Measurements from ENCODE around the gene ZNF432. TPM values are rescaled to one million over a fixed set of nuclear protein-coding genes. Genes with fewer than 3 reads are reported as not detected.
"Not testable (repeated sequence)": the region's sequence is repeated elsewhere in the genome, so short reads cannot be mapped to it uniquely, and the experiment has no call there.

ZNF432 gene
- total RNA-seq = 11.3 TPM
- long read RNA-seq, partial matches to known transcripts = 1 of 6 reads
- long read RNA-seq, other reads (novel, unspliced or antisense) = 3 of 6 reads

DNA sequence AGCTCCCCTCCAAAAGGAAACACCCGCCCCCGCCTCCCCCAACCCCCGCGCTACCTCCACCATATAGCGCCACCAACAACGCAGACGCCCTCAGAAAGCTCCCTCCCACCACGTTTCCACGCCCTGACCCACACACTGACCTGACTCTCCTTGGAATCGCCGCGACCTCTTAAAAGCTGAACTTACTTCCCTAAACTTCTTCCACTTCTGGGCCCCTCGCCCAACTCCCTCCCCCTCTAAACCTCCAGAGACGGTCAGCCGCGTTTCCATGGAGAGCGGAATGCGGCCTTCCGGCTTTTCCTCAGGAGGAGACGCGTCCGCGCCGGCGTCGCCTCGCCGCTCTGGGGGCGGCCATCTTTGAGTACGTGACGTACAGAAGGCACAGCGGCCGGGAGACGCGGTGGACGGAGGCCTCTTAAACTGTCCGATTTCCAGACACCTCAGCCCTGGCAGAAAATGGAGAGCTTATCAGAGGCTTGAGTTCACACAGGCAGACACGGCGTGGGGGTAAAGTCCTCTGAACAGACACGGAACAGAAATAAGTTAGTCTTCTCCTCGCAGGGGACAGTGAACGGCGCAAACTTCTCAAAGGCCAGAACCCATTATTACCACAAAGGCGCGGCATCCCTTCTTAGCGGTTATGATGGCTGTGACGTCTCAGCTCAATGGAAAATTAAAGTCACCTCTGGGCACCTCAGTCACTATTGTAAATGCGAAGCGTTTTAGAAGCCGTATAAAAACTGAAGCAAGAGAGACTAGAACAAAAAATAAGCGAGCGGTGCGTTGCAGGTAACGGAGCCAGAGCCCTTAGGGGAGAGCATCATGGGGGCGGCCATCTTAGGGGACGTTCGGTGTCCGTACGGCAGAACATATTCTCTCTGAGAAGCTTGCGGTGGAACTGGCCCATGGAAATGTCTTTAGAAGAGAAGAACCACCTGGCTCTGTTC lies at the start of gene ZNF432:
ZNF432 (minus strand) TSS at position 284 of the 947 bp plus-strand sequence. CDS start 1,970 bp downstream, outside the sequence.
- intact Hi-C loops (cut with DNase I) = no loop called here
- Histone ChIP-seq H3K9me3 (peaks cover 33% of the 10 kb centered on the region), H3K27me3 (ENCODE audit: low read depth) (no peaks in the 10 kb centered on the region)

DNA sequence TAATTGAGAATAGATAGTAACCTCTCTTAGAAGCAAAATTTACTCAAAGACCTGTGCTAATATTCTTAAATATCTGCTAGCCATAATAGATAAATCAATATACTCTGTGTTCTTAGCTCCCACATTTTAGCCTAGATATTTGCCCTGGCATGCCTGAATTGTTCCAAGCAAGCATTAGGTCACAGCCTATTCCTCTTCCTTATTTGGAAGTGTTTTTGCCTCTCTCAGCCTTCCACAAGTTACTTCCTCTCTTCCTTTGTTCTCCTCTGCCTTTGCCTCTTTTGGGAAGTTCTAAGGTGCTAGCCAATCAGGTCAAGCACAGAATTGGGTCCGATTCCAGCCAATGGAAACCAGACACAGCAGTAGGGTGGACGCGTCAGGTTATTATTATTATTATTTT lies 47.8 kb upstream of the ZNF432 start:
- H3K4me3 ChIP-seq; intact Hi-C loops (cut with DNase I): not testable (repeated sequence)

More for the DNA sequence above, at the start of gene ZNF432:
- Histone ChIP-seq H3K4me1 (peaks cover 13% of the 10 kb centered on the region), H3K4me3 (peak within 1 kb of the TSS; percentile 57), H3K36me3 (peaks cover 12% of the 10 kb centered on the region), H3K27ac (peak within 1 kb of the TSS; percentile 92)
- ATAC-seq (peak; percentile 98 to 99), DNase-seq (peak; percentile 96)
- TF ChIP-seq, protein P1, sequence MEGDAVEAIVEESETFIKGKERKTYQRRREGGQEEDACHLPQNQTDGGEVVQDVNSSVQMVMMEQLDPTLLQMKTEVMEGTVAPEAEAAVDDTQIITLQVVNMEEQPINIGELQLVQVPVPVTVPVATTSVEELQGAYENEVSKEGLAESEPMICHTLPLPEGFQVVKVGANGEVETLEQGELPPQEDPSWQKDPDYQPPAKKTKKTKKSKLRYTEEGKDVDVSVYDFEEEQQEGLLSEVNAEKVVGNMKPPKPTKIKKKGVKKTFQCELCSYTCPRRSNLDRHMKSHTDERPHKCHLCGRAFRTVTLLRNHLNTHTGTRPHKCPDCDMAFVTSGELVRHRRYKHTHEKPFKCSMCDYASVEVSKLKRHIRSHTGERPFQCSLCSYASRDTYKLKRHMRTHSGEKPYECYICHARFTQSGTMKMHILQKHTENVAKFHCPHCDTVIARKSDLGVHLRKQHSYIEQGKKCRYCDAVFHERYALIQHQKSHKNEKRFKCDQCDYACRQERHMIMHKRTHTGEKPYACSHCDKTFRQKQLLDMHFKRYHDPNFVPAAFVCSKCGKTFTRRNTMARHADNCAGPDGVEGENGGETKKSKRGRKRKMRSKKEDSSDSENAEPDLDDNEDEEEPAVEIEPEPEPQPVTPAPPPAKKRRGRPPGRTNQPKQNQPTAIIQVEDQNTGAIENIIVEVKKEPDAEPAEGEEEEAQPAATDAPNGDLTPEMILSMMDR (IDR thresholded peaks at IDR 0.05) = no peak

DNA sequence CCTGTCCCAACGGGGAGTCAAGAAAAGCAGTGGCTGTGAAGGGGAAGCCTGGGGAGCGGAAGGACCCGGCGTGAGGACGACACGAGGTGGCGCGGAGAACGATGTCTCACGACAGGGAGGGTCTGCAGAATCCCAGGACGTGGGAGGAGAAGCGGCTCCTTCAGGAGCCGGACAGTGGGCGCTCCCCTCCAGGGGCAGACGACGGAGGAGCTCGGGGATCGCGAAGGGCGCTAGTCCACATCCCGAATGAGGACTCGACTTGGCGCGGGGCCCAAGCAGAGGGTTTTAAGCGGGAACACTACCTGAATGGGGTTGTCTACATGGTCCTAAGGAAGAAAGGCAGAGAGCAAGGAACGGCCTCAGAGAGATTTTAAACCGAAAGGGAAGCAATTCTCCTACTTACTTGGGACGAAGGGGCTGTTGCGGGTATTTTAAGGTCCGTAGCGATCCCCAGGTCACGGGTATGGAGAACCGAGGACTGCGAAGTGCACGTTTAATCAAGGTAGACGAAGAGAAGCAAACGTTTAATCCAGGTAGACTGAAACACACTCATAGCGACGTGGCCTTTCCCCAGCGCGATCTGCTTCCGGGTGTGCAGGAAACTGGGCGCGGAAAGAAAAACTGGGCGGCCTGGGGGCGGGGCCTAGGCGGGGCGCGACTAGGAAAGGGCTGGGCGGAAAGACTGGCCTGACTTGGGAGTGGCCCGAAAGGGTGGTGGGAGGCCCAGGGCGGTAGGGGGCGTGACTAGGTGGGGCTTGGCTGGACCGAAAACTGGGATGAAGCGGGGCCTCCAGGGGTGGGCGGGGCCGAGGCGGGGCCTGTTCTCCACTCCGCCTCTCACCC lies 46.8 kb upstream of the ZNF432 start, which contains the start of gene ZNF841:
ZNF841 (minus strand) TSS at position 594 of the 843 bp plus-strand sequence. CDS start 10,964 bp downstream, outside the sequence.
- DNase-seq (peak; percentile 95), ATAC-seq (peak; percentile 100)
- H3K9me3 ChIP-seq = peaks cover 39% of the 10 kb centered on the region
- H3K27me3 ChIP-seq (ENCODE audit: low read depth) = no peaks in the 10 kb centered on the region
- H3K4me1 ChIP-seq = peaks cover 25% of the 10 kb centered on the region
- H3K27ac ChIP-seq = peak within 1 kb of the TSS; percentile 83
- H3K4me3 ChIP-seq = peak within 1 kb of the TSS; percentile 97
- TF ChIP-seq, protein P1 (IDR thresholded peaks at IDR 0.05) = no peak
- H3K36me3 ChIP-seq = peaks cover 16% of the 10 kb centered on the region
- intact Hi-C loops (cut with DNase I) = no loop called here

More for the DNA sequence above, 47.8 kb upstream of the ZNF432 start:
- peaks cover 33% of the 10 kb centered on the region for H3K9me3 ChIP-seq
- peaks cover 21% of the 10 kb centered on the region for H3K4me1 ChIP-seq
- ATAC-seq; H3K27me3 ChIP-seq (ENCODE audit: low read depth); DNase-seq: not testable (repeated sequence)
- peaks cover 13% of the 10 kb centered on the region for H3K36me3 ChIP-seq
- H3K27ac ChIP-seq = peak overlapping the region; percentile 83

DNA sequence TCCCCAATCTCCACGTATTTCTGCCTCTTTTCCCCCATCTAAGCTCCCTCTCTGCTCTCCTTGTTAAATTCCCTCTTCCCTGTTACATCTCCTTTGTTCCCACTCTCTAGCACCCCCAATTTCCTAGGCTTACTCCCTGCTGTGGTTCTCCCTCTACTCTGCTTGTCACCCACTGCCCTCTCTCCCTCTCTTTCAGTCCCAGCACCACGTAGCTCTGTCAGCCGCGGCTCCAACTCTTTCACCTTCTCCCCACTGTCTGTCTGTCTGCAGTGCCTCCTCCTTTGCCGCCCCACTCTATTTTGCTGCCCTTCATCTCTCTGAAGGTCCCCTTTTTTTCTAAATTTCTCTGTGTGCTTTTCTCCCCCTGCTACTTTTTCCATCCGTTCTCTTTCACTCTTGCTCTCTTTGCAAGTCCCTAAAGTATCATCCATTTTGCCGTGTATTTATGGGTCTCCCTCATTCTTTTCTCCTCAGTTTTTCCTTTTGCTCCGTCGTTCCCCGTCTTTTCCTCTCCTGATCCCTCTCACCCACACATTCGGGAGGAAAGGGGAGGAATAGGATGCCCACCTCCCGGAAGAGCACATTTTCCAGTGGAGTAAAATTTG lies 46.0 kb upstream of the ZNF432 start:
- H3K27me3 ChIP-seq (ENCODE audit: low read depth) = no peaks in the 10 kb centered on the region
- TF ChIP-seq, protein P1 (IDR thresholded peaks at IDR 0.05) = no peak
- H3K4me1 ChIP-seq = peaks cover 25% of the 10 kb centered on the region
- peak overlapping the region; percentile 97 for H3K4me3 ChIP-seq
- H3K27ac ChIP-seq = peak overlapping the region; percentile 83
- intact Hi-C loops (cut with DNase I) = no loop called here
- peaks cover 40% of the 10 kb centered on the region for H3K9me3 ChIP-seq
- DNase-seq = no peak
- H3K36me3 ChIP-seq = peaks cover 16% of the 10 kb centered on the region
- no peak for ATAC-seq

DNA sequence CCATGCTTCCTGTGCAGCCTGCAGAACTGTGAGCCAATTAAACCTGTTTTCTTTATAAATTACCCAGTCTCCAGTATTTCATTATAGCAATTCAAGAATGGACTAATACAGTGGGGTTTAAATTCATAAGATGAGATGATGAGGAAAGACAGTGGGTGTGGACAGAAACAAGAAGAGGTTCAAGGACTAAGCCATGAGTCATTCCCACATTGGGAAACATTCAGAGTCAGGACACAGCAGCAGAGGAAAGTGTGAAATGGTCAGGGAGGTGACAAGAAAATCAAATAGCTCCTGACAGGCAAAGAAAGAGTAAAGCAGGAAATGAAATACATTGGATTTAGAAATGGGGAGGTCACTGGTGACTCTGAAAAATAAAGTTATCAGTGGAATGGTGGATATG lies 37.8 kb upstream of the ZNF432 start:
- Histone ChIP-seq H3K36me3 (peaks cover 75% of the 10 kb centered on the region), H3K4me3 (no peak overlapping the region), H3K27me3 (ENCODE audit: low read depth) (no peaks in the 10 kb centered on the region), H3K27ac (no peak overlapping the region), H3K9me3 (peaks cover 24% of the 10 kb centered on the region), H3K4me1 (peaks cover 5% of the 10 kb centered on the region)
- DNase-seq = no peak
- intact Hi-C loops (cut with DNase I) = no loop called here
- TF ChIP-seq, protein P1 (IDR thresholded peaks at IDR 0.05) = no peak
- ATAC-seq = no peak
